HG02678 (cell line): ENCODE results near the gene ZNF25.
"Not testable (repeated sequence)": the region's sequence is repeated elsewhere in the genome, so short reads cannot be mapped to it uniquely, and the experiment has no call there.

ENCODE experiments used
- ATAC-seq: cut with Tn5 transposase; IDR thresholded peaks from one replicate; pipeline ENCODE4 v1.9.1; 2021; ENCODE audit warnings: mild to moderate bottlenecking, moderate library complexity; ENCODE audit not compliant: unreplicated experiment

ZNF25 gene

DNA sequence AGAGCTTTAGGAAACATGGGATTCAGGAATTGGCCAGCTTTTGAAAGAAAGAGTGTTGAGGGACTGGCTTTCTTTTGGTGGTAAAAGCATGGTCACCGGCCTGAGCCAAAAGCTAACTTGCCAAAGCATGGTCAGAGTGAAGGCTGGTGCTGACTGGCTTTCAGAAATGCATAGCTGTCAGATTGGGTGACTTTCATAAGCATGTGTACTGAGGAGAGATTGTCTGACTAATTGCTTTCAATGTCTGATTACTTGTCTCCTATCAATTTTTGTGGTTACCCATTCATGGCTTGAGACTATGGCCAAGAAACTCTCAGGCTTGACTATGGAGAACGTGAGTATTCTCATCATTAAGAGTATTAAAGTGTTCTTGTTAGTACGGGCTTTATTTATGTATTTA lies 28.2 kb downstream of the ZNF25 start:
- no peak for ATAC-seq

DNA sequence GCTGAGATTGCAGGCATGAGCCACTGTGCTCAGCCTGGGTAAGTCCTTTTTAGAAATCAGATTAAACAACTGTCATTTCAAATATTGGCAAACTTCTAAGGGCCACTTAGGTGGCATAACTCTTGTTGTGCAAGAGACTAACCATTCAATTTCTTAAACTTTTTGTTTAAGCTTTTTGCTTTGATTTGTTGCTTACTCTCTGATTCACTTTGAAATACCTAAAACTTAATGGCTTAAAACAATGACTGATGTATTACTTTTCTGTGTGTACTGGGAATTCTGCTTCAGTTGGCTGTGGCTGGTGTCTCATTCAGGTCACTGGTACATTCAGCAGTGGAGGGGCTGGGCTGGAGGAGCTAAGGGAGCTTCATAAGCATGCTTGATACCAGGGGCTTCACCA lies 28.9 kb downstream of the ZNF25 start:
- ATAC-seq: no peak

DNA sequence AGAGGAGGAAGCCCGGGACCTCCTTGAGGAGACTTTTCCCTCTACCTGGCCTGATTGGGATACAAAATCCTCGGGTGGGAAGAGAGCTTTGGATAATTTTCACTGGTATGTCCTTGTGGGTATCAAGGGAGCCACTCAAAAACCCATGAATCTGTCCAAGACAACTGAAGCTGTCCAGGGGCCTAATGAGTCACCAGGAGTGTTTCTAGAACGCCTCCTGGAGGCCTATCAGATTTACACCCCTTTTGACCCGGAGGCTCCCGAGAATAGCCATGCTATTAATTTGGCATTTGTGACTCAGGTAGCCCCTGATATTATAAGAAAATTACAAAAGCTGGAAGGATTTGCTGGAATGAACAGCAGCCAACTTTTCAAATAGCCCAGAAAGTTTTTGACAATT lies 38.6 kb downstream of the ZNF25 start:
- no peak for ATAC-seq

DNA sequence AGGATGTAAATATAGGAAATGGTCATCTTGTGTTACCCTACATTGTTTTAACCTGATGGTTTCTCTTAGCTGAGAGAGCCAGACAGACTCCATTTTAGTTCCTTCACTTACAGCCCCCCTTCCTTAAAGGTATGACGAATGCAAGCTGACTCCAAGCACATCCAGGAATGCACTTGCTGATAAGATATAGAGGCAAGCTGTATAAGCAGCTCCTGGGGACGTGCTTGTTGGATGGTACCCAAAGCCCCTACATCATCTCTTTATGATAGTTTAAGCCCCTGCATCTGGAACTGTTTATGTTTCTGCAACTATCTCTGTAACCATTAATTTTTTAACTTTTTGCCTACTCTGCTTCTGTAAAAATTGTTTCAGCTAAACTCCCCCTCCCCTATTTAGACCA lies 41.7 kb downstream of the ZNF25 start:
- no peak for ATAC-seq

DNA sequence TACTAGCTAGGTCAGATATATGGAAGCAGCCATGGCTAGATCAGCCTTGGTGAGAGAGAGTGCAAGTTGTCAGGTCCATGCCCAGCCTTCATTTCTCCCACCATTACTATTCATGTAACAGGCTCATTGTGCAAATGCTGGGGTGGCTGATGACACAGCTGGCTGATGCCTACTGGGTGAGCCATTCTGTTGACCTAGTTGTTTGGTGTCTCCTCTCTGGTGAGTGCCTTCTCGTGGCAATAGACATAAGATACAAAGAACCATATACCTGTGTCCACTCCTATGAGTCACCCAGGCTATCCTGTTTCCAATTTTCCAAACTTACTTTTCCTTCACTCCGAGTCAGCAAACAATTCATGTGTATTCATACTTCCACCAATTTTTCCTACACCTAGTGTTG lies 46.0 kb downstream of the ZNF25 start:
- no peak for ATAC-seq

DNA sequence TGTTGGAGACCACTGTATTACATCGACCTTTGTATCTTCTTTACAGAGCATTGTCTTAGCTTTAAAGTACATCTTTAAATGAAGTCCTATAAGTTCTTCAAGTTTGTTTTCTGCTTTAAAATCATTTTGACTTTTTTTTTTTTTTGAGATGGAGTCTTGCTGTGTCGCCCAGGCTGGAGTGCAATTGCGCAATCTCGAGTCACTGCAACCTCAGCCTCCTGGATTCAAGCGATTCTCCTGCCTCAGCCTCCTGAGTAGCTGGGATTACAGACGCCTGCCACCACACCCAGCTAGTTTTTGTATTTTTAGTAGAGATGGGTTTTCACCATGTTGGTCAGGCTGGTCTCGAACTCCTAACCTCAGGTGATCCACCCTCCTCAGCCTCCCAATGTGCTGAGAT lies 68.3 kb downstream of the ZNF25 start:
- ATAC-seq: not testable (repeated sequence)

DNA sequence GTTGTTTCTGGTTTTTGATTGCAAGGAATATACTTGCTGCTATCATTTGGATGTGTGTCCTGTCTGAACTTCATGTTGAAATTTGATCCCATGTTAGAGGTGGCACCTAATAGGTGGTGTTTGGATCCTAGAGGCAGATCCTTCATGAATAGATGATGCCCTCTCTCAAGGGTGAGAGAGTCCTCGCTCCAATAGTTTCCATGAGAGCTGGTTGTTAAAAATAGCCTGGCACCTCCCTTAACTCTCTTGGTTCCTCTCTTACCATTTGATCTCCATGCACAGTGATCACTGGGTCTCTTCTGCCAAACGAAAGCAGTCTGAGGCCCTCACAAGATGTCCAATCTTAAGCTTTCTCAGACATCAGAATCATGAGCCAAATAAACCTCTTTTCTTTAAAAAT lies 70.1 kb downstream of the ZNF25 start:
- ATAC-seq: no peak
